ENCODE measurements around the gene ATP8A2.

GRCh38 chr13:25890671-25891212 lies 519.0 kb downstream of the ATP8A2 start:
- TF ChIP-seq, protein P1, sequence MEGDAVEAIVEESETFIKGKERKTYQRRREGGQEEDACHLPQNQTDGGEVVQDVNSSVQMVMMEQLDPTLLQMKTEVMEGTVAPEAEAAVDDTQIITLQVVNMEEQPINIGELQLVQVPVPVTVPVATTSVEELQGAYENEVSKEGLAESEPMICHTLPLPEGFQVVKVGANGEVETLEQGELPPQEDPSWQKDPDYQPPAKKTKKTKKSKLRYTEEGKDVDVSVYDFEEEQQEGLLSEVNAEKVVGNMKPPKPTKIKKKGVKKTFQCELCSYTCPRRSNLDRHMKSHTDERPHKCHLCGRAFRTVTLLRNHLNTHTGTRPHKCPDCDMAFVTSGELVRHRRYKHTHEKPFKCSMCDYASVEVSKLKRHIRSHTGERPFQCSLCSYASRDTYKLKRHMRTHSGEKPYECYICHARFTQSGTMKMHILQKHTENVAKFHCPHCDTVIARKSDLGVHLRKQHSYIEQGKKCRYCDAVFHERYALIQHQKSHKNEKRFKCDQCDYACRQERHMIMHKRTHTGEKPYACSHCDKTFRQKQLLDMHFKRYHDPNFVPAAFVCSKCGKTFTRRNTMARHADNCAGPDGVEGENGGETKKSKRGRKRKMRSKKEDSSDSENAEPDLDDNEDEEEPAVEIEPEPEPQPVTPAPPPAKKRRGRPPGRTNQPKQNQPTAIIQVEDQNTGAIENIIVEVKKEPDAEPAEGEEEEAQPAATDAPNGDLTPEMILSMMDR (IDR thresholded peaks at IDR 0.05; ENCODE audit: low read depth, low read length) = no peak
- no peak for TF ChIP-seq POLR2A (IDR thresholded peaks at IDR 0.05; ENCODE audit: extremely low read depth, insufficient read length)

Measured in NB4 (cell line).